ENCODE measurements around the gene NUP85. TPM values are rescaled to one million over a fixed set of nuclear protein-coding genes. Genes with fewer than 3 reads are reported as not detected.

NUP85 gene
- total and polyA plus RNA-seq, 8 donors = 21.0 to 105 (median 25.3) TPM

DNA sequence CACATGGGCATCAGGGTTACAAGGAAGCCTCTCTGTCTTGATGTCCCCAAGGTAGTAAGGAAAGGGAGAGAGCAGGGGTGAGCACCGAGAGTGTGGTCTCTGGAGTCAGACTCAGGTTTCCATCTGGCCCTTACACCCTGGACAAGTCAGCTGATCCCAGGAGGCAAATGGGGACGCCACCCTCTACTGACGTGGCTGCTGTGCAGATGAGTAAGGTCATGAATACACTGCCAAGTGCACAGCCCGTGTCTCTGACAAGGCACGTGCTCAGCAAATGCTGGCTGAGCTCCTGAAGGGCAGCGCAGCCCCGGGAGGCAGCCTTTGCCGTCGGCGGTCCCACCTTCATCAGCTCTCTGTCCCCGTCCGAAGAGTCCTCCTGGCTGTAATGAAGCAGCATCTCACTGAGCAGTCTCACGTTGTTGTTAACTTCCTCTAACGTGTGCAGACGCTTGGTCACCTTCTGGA lies 36.5 kb downstream of the NUP85 start:
- no peak for ATAC-seq
- H3K27ac ChIP-seq = no peak overlapping the region
- TF ChIP-seq, protein P1, sequence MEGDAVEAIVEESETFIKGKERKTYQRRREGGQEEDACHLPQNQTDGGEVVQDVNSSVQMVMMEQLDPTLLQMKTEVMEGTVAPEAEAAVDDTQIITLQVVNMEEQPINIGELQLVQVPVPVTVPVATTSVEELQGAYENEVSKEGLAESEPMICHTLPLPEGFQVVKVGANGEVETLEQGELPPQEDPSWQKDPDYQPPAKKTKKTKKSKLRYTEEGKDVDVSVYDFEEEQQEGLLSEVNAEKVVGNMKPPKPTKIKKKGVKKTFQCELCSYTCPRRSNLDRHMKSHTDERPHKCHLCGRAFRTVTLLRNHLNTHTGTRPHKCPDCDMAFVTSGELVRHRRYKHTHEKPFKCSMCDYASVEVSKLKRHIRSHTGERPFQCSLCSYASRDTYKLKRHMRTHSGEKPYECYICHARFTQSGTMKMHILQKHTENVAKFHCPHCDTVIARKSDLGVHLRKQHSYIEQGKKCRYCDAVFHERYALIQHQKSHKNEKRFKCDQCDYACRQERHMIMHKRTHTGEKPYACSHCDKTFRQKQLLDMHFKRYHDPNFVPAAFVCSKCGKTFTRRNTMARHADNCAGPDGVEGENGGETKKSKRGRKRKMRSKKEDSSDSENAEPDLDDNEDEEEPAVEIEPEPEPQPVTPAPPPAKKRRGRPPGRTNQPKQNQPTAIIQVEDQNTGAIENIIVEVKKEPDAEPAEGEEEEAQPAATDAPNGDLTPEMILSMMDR (IDR thresholded peaks at IDR 0.05) = no peak
- 87 to 94% methylated on average over 15 of the region's 15 CpGs for WGBS, 2 donors
- no peaks in the 10 kb centered on the region for H3K9me3 ChIP-seq
- peaks cover 7 to 71% (median 35%) of the 10 kb centered on the region in 3 donors for H3K36me3 ChIP-seq
- intact Hi-C loops (cut with DNase I) = no loop called here
- H3K27me3 ChIP-seq = no peaks in the 10 kb centered on the region
- no peak overlapping the region for H3K4me3 ChIP-seq
- no peak for FAIRE-seq
- no peaks in the 10 kb centered on the region for H3K4me1 ChIP-seq
- DNase-seq = no peak

DNA sequence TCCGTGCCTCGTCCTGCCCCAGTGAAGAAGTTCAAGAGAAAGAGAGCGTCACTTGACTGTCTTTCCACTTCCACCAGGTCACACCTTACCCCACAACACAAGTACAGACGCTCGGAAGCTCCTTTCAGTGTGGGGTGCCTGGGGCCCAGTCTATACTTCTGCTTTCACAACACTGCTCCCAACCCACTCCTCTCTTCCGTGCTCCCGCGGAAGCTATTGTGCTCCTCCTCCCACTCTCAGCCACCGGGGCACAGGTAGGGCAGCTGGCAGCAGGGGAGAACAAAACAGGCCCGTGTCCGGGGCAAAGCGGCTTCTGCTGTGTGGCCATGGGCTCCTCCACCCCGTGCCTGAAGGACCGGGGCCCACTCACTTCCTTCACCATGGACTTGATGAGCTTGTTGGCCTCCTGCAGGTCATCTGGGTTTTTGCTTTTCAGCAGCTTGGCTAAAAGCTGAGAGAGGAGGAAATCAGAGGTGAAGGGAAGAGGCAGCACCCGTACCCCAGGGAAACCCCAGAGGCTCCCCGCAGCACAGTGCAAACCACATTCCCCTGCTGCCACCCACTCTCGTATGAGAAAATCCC lies 37.1 kb downstream of the NUP85 start:
- WGBS, 2 donors = 91 to 93% methylated on average over 17 of the region's 17 CpGs
- peaks cover 7 to 67% (median 35%) of the 10 kb centered on the region in 3 donors for H3K36me3 ChIP-seq
- H3K4me3 ChIP-seq = no peak overlapping the region
- ATAC-seq = no peak
- H3K9me3 ChIP-seq = no peaks in the 10 kb centered on the region
- no peak for DNase-seq
- no peak for FAIRE-seq
- intact Hi-C loops (cut with DNase I) = no loop called here
- TF ChIP-seq, protein P1 (IDR thresholded peaks at IDR 0.05) = no peak
- H3K4me1 ChIP-seq = no peaks in the 10 kb centered on the region
- H3K27ac ChIP-seq = no peak overlapping the region
- H3K27me3 ChIP-seq = no peaks in the 10 kb centered on the region

DNA sequence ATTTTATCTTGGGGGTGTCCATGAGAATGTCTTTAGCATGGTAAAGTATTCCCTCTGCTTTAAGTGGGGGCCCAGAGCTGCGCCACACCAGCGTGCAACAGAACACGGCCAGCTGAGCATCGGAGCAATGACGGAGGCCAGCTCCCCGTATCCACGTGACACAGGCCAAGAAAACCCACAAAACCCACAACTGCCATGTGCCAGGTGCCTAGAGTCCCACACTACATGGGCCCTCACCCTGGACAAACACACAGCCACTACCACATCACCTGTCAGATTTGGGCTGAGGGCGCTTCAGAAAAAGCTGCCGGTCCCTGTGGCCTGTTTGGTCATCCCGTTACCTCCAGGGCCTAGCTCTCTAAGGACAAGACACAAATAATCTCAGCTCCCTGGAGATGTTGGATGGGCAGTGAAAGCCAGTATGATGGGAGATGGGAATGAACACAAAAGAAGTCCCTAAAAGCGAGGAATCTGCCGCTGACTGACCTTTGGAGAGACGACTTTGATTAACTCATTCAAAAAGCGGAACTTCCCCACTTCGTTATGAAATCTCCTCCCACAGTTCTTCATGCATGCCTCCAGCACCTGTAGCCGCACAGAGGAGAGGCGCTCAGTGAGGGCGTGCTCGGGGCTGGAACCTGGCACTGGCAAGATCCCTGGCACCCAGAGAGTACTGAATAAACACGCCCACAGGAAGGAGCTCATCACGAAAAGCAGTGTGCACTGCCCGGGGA lies 38.8 kb downstream of the NUP85 start:
- no peak for FAIRE-seq
- no peak for DNase-seq
- ATAC-seq = no peak
- Histone ChIP-seq H3K4me1 (no peaks in the 10 kb centered on the region), H3K27ac (no peak overlapping the region), H3K27me3 (no peaks in the 10 kb centered on the region), H3K4me3 (no peak overlapping the region), H3K36me3 (peaks cover 7 to 57% (median 31%) of the 10 kb centered on the region in 3 donors), H3K9me3 (no peaks in the 10 kb centered on the region)
- intact Hi-C loops (cut with DNase I) = no loop called here
- TF ChIP-seq, protein P1 (IDR thresholded peaks at IDR 0.05) = no peak
- WGBS, 2 donors = 89 to 90% methylated on average over 22 of the region's 22 CpGs

DNA sequence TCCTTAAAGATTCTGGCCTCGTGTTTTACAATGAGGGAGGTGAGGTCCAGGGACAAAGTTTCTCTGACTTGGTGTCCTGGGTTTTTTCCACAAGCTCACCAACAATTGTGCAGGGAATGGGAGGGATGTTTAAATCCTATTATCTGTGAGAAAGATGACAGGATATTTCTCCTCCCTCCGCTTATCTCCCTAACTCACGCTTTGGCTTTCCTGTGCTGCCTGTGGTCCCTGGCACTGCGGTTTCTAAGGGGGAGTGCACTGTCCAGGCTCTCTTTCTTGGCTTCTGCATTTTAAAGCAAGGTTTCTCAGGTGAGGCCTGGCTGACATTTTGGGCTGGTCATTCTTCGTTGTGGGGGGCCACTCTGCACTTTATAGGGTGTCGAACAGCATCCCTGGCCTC lies 39.5 kb downstream of the NUP85 start:
- TF ChIP-seq, protein P1 (IDR thresholded peaks at IDR 0.05) = no peak
- Histone ChIP-seq H3K9me3 (no peaks in the 10 kb centered on the region), H3K27ac (no peak overlapping the region), H3K4me3 (no peak overlapping the region), H3K36me3 (peaks cover 7 to 56% (median 27%) of the 10 kb centered on the region in 3 donors), H3K27me3 (no peaks in the 10 kb centered on the region), H3K4me1 (no peaks in the 10 kb centered on the region)
- intact Hi-C loops (cut with DNase I) = no loop called here
- ATAC-seq (no peak), DNase-seq (no peak), FAIRE-seq (no peak)
- WGBS, 2 donors = 88 to 91% methylated on average over 6 of the region's 6 CpGs

DNA sequence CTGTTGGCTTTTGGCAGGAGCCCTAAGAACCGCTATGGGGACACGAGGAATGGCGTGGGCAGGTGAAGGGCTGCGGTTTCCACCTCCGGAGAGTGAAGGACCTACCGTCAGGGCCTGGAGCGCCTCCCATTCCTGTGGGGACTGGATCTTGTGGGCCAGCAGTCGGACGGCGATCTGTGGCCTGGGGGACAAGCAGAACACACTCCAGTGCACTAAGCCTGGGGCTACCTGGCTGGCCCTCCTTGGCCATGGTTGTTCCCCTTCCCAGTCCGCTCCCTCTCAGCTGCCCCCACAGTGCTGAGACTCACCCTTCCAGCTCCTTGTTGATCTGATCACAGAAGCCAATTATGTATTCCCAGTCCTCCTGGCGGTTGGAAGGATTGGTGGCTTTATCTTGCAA lies 40.9 kb downstream of the NUP85 start:
- intact Hi-C loops (cut with DNase I) = no loop called here
- H3K36me3 ChIP-seq = peaks cover 7 to 46% (median 21%) of the 10 kb centered on the region in 3 donors
- no peaks in the 10 kb centered on the region for H3K4me1 ChIP-seq
- no peak for ATAC-seq
- DNase-seq = no peak
- H3K4me3 ChIP-seq = no peak overlapping the region
- H3K27ac ChIP-seq = no peak overlapping the region
- FAIRE-seq = no peak
- TF ChIP-seq, protein P1 (IDR thresholded peaks at IDR 0.05) = no peak
- 93 to 95% methylated on average over 12 of the region's 12 CpGs for WGBS, 2 donors
- H3K27me3 ChIP-seq = no peaks in the 10 kb centered on the region
- no peaks in the 10 kb centered on the region for H3K9me3 ChIP-seq
